GM20431 (cell line): ENCODE data around the gene KREMEN1.

ENCODE experiments used
- in situ Hi-C: fragments of 300-500 bp; cut with MseI, MboI; formaldehyde crosslinking; loops from one replicate; pipeline ENCODE4 v1.15.0; 2020; ENCODE audit warnings: low sequenced_read_pairs; ENCODE audit not compliant: unreplicated experiment

The KREMEN1 gene

DNA sequence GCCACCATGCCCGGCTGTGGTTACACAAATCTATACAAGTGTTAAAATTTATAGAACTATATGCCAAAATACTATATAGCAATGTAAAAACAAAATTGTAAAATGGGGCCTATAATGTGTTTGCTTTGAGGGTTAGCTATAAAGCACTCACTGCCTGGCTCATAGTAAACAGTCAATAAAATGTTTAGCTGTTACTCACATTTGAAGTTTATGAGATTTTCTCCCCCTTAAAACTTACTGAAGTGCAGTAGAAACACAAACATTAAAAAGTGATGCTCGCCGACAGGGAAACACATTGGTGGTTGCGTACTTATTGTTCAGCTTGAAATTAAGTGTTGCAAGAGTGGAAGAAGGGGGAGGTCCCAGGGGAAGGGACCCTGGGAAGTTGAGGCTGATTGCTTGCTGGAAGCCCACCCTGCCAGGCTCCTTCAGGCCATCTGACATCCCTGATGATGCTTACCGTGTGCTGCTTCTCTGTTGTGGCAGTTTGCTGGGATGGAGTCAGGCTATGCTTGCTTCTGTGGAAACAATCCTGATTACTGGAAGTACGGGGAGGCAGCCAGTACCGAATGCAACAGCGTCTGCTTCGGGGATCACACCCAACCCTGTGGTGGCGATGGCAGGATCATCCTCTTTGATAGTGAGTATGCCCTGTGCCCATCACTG lies 52.1 kb downstream of the KREMEN1 start:
- in situ Hi-C loops, result no loop called here

DNA sequence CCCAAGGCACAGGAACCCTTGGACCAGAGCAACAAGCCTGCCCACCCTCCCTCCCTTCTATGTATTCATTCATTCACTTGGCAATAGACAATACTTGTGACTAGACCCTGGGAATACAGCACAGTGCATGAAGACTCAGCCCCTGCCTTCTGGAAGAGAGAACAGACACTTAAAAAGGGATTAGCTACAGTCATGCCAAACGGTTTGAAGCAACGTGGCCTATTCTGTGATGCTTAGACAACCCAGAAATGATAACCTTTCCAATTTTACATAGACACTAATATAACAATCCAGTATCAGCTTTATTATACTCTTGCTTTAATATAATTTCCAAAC lies 52.6 kb downstream of the KREMEN1 start:
- in situ Hi-C loops, result no loop called here

- in situ Hi-C loops, result no loop called here
Observed at GRCh38 chr22:29125844-29126243, 53.0 kb downstream of the KREMEN1 start.

- in situ Hi-C loops, result no loop called here
Observed at GRCh38 chr22:29126670-29127395, 54.0 kb downstream of the KREMEN1 start.

DNA sequence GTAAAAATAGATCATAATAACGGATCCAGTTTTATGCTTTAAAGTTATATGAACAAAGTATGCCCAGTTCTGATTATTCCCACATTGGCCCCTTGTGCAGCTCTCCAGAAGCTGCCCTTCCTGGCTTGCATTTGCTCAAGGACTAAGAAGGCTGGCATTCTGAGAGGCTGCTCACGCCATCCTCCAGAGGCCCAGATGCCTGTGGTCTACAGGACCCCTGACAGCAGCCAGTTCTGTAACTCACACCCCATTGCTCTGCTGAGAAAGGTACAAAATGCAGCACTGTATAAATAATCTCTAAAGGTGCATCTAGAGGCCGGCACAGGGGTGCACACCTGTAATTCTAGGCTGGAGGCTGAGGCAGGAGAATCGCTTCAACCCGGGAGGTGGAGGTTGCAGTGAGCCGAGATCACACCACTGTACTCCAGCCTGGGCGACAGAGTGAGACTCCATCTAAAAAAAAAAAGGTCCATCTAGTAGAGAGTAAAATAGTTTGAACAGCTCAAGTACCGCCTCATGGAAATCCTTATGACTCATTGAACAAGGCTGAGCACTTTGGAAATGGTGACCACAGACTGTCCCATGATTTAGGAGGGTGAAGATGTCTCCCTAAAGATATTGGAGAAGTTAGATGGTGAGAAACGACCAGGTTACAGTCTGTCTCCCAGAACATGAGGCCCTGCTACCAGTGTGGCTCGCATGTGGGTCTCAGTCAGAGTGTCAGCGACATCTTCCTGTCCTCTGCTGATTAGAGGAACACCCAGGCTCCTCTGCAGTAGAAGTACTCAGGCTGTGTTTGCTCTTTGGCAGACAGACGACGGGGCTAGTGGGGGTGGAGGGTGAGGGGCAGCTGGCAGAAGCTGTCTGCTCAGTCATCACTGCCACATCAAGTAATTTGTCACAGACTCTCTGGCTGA lies 56.3 kb downstream of the KREMEN1 start:
- in situ Hi-C loops, result no loop called here

DNA sequence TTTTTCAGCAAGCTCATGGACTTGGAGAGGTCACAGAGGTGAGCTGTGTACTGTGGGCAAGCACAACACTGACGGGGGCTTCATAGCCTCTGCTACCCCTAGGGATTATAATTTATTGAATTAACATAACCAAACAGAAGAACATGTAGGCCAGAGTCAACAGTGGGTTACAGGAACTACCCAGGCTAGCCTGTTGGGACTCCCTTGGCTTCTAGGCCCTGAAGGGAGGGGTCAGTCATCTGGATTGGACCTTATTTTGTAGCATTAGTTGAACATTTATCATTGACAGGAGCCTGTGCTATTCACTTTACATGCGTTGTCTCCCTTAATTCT lies 56.9 kb downstream of the KREMEN1 start:
- in situ Hi-C loops, result no loop called here

DNA sequence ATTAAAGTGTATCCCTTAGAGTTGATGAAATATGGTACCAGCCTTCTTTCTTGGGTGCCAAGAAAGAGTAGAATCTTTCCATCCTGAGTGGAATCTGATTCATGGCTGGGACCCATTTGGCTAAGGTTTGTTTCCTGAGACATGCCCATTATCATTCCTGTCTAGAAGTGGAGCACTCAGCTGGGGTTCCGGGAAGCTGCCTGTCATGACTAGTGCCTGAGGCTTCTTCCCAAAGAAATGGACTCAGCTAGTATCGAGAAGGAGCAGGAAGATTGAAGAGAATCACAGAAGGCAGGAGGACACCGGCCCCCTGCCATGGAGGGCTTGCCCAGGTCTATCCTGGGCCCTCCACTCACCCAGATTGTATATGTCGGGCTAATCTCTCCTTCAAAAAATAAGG lies 57.6 kb downstream of the KREMEN1 start:
- in situ Hi-C loops, result no loop called here

GRCh38 chr22:29133603-29134133 lies 60.8 kb downstream of the KREMEN1 start:
- in situ Hi-C loops, result no loop called here

GRCh38 chr22:29134448-29134847 lies 61.6 kb downstream of the KREMEN1 start:
- in situ Hi-C loops, result no loop called here

DNA sequence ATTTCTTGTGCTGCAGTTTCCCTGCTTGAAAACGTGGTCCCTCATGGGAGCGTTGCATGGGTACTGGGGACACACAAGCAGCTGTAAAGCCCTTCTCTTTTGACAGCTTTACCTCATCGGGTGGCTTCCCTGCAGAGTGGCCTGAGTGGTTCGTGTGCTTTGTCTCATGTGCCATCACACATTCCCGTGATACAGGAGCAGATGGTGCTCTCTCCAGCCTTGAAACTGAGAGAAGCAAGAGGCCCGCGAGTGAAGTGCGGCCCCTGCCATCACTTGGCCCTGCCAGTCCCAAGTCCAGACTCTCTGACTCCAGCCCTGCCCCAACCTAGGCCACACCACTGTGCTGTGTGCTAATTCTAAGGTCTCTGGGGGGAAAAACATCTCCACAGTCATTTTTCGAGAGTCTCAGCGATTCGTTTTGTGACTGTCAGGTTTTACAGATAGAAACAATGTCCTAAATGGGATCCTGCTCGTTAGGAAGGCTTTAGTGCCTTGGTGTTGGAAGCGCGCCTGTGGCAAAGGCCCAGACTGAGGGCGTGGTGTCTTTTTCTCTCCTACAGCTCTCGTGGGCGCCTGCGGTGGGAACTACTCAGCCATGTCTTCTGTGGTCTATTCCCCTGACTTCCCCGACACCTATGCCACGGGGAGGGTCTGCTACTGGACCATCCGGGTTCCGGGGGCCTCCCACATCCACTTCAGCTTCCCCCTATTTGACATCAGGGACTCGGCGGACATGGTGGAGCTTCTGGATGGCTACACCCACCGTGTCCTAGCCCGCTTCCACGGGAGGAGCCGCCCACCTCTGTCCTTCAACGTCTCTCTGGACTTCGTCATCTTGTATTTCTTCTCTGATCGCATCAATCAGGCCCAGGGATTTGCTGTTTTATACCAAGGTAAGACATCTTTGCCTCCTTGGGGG lies 64.2 kb downstream of the KREMEN1 start:
- in situ Hi-C loops, result no loop called here

GRCh38 chr22:29138556-29139305 lies 65.9 kb downstream of the KREMEN1 start:
- in situ Hi-C loops, result no loop called here

GRCh38 chr22:29139965-29140782 lies 67.3 kb downstream of the KREMEN1 start:
- in situ Hi-C loops, result no loop called here

DNA sequence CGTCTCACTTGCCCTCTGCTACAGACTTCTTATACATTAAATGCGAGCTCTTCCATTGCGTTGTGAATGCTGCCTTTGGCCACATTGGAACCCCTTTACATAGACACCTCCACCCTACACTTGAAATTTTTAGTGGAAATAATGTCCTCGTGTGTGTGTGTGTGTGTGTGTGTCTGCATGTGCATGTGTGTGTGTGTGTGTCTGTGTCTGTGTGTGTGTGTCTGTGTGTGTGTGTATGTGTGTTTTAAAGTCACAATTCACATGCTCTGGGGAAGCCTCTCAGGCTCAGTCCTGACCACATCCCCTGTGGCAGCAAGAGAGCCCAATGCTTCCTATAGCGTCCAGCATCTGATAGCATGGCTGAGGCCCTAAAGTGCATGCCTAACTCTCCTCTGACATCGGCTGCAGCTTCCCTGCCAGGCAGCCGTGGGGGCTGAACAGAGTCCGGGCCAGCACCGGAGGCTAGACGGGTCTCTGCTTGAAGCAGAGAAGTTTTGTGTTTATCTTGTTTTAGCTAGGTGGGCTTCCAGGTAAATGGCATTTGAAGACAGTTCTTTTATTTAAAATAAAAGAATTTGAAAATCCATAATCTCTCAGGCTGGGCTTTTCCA lies 68.3 kb downstream of the KREMEN1 start:
- in situ Hi-C loops, result no loop called here

- in situ Hi-C loops, result no loop called here
Observed at GRCh38 chr22:29142116-29142515, 69.3 kb downstream of the KREMEN1 start.

DNA sequence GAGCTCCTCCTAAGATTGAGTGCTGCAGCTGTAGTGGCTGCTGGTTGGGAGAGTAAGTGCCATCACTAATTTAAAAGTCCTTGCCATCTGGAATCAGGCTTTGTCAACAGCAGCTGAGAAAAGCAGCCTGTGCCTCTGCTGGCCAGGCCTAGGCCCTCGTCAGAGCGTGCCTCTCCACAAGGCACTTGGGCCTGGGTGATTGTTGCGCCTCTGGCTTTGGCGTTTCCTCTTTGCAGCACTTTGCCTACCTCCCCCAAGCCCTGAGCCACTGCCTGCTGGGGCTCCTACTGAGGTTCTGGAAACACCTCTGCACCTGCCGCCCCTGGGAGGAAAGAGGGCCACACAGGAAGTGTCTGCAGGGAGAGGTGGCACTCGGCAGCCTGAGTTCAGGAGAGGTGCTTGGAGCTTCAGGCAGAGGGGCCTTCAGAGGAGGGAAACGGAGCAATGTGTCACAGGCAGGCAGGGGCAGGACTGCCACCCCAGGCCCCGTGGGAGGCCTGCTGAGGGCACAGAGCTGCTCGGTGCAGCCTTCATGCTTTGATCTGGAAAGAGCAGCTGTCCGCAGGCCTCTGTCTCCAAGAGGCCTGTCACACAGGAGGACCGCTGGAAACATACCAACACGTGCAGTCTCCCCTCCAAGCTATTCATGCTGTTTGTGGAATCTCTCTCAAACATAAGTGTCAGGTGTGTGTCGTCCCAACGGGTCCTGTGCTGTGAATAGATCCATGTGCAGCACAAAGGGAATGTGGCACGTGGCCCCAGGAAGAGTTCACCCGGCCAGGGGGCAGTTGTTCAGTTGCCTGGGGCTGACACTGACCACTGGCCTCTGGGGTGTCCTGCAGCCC lies 71.3 kb downstream of the KREMEN1 start:
- in situ Hi-C loops, result no loop called here

DNA sequence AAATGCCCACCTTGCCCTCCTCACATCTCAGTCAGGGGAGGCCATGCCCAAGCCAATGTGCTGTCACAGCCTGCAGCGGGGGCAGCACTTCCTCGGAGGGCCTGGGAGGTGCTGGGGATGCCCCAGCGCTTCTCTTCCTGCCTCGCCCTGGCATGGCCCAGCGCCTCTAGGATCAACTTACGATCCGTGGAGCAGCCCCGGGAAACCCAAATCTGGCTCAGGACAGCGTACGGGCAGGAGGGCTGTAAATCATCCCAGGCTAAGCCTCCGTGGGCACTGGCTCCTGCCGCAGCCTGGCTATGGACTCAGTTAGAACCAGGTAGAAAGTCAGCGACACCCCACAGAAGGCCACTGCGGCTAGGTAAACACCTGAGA lies 71.9 kb downstream of the KREMEN1 start:
- in situ Hi-C loops, result no loop called here
